ENCODE measurements around the gene BAIAP2L2. TPM values are rescaled to one million over a fixed set of nuclear protein-coding genes. Genes with fewer than 3 reads are reported as not detected.

BAIAP2L2 gene
- total RNA-seq, 2 donors from 2014 or later = 0.66 to 4.4 TPM

- Histone ChIP-seq H3K36me3 (replicated peaks in 1 of 2; ENCODE audit: insufficient read depth in 1 of 2, low read depth in 2 of 2) (no peaks in the 10 kb centered on the region), H3K27me3 (no peaks in the 10 kb centered on the region), H3K9me3 (no peaks in the 10 kb centered on the region), H3K4me1 (peaks cover 5% of the 10 kb centered on the region), H3K4me3 (no peak overlapping the region), H3K27ac (no peak overlapping the region)
- intact Hi-C loops (cut with DNase I) = no loop called here
- TF ChIP-seq POLR2A (IDR thresholded peaks at IDR 0.05) = no peak
- TF ChIP-seq CTCF (IDR thresholded peaks at IDR 0.05) = no peak
- DNase-seq = no peak
- no peak for ATAC-seq
- WGBS, 2 donors = 89 to 92% methylated on average over 11 to 15 of the region's 15 CpGs
Observed at GRCh38 chr22:38097058-38097457, 13.4 kb downstream of the BAIAP2L2 start.

- H3K9me3 ChIP-seq = no peaks in the 10 kb centered on the region
- WGBS, 2 donors = 56 to 83% methylated on average over 3 to 13 of the region's 34 CpGs
- ATAC-seq = no peak
- DNase-seq = no peak
- TF ChIP-seq POLR2A (IDR thresholded peaks at IDR 0.05) (no peak), CTCF (IDR thresholded peaks at IDR 0.05) (no peak)
- no peaks in the 10 kb centered on the region for H3K36me3 ChIP-seq (replicated peaks in 1 of 2; ENCODE audit: insufficient read depth in 1 of 2, low read depth in 2 of 2)
- H3K27ac ChIP-seq = no peak overlapping the region
- no peak overlapping the region for H3K4me3 ChIP-seq
- H3K27me3 ChIP-seq = no peaks in the 10 kb centered on the region
- H3K4me1 ChIP-seq = no peaks in the 10 kb centered on the region
- intact Hi-C loops (cut with DNase I) = no loop called here
Observed at GRCh38 chr22:38089474-38089851, 21.0 kb downstream of the BAIAP2L2 start.

- H3K27me3 ChIP-seq = no peaks in the 10 kb centered on the region
- intact Hi-C loops (cut with DNase I) = no loop called here
- no peak overlapping the region for H3K4me3 ChIP-seq
- no peaks in the 10 kb centered on the region for H3K4me1 ChIP-seq
- H3K36me3 ChIP-seq (replicated peaks in 1 of 2; ENCODE audit: insufficient read depth in 1 of 2, low read depth in 2 of 2) = no peaks in the 10 kb centered on the region
- H3K9me3 ChIP-seq = no peaks in the 10 kb centered on the region
- no peak for TF ChIP-seq CTCF (IDR thresholded peaks at IDR 0.05)
- TF ChIP-seq POLR2A (IDR thresholded peaks at IDR 0.05) = no peak
- DNase-seq (no peak), ATAC-seq (no peak)
- H3K27ac ChIP-seq = no peak overlapping the region
- WGBS, 2 donors = 61 to 84% methylated on average over 22 to 54 of the region's 85 CpGs
Observed at GRCh38 chr22:38088629-38089473, 21.6 kb downstream of the BAIAP2L2 start.

- no peaks in the 10 kb centered on the region for H3K36me3 ChIP-seq (replicated peaks in 1 of 2; ENCODE audit: insufficient read depth in 1 of 2, low read depth in 2 of 2)
- no peak for DNase-seq
- ATAC-seq = no peak
- no peak overlapping the region for H3K4me3 ChIP-seq
- TF ChIP-seq POLR2A (IDR thresholded peaks at IDR 0.05) (no peak), CTCF (IDR thresholded peaks at IDR 0.05) (no peak)
- H3K4me1 ChIP-seq = no peaks in the 10 kb centered on the region
- no peak overlapping the region for H3K27ac ChIP-seq
- H3K9me3 ChIP-seq = no peaks in the 10 kb centered on the region
- intact Hi-C loops (cut with DNase I) = no loop called here
- 92 to 96% methylated on average over 12 of the region's 12 CpGs for WGBS, 2 donors
- H3K27me3 ChIP-seq = no peaks in the 10 kb centered on the region
Observed at GRCh38 chr22:38087855-38088254, 22.6 kb downstream of the BAIAP2L2 start.

GRCh38 chr22:38086942-38087341 lies 23.5 kb downstream of the BAIAP2L2 start:
- intact Hi-C loops (cut with DNase I) = no loop called here
- 87 to 90% methylated on average over 13 of the region's 13 CpGs for WGBS, 2 donors
- Histone ChIP-seq H3K4me3 (no peak overlapping the region), H3K4me1 (peaks cover 8% of the 10 kb centered on the region), H3K36me3 (replicated peaks in 1 of 2; ENCODE audit: insufficient read depth in 1 of 2, low read depth in 2 of 2) (no peaks in the 10 kb centered on the region), H3K9me3 (no peaks in the 10 kb centered on the region), H3K27me3 (peaks cover 0 to 8% of the 10 kb centered on the region in 2 donors), H3K27ac (no peak overlapping the region)
- ATAC-seq (no peak), DNase-seq (no peak)
- no peak for TF ChIP-seq CTCF (IDR thresholded peaks at IDR 0.05)
- TF ChIP-seq POLR2A (IDR thresholded peaks at IDR 0.05) = no peak

Data from body of pancreas (tissue), 4 donors.